GM19035 (cell line): ENCODE results near the gene CNTN4.

Source experiments
- ATAC-seq: cut with Tn5 transposase; IDR thresholded peaks from one replicate; pipeline ENCODE4 v1.9.1; 2021; ENCODE audit not compliant: unreplicated experiment

Gene CNTN4

GRCh38 chr3:2578560-2578959 lies 479.9 kb downstream of the CNTN4 start:
- ATAC-seq: no peak

GRCh38 chr3:2579206-2579605 lies 480.5 kb downstream of the CNTN4 start:
- no peak for ATAC-seq

GRCh38 chr3:2583046-2583445 lies 484.4 kb downstream of the CNTN4 start:
- ATAC-seq: no peak

GRCh38 chr3:2589336-2589969 lies 490.8 kb downstream of the CNTN4 start:
- no peak for ATAC-seq

GRCh38 chr3:2595486-2595885 lies 496.8 kb downstream of the CNTN4 start:
- no peak for ATAC-seq

- no peak for ATAC-seq
Observed at GRCh38 chr3:2597615-2598014, 498.9 kb downstream of the CNTN4 start.

- ATAC-seq: no peak
Observed at GRCh38 chr3:2599471-2599870, 500.8 kb downstream of the CNTN4 start.

GRCh38 chr3:2603692-2604289 lies 505.1 kb downstream of the CNTN4 start:
- ATAC-seq: no peak

GRCh38 chr3:2614578-2614977 lies 515.9 kb downstream of the CNTN4 start:
- no peak for ATAC-seq

- no peak for ATAC-seq
Observed at GRCh38 chr3:2615080-2615479, 516.4 kb downstream of the CNTN4 start.

GRCh38 chr3:2623436-2623835 lies 524.8 kb downstream of the CNTN4 start:
- ATAC-seq: no peak

- ATAC-seq: no peak
Observed at GRCh38 chr3:2628117-2628516, 529.5 kb downstream of the CNTN4 start.

- ATAC-seq: no peak
Observed at GRCh38 chr3:2635511-2635910, 536.8 kb downstream of the CNTN4 start.

- ATAC-seq: no peak
Observed at GRCh38 chr3:2643606-2644005, 544.9 kb downstream of the CNTN4 start.

GRCh38 chr3:2645001-2645400 lies 546.3 kb downstream of the CNTN4 start:
- ATAC-seq: no peak

- no peak for ATAC-seq
Observed at GRCh38 chr3:2650746-2651145, 552.1 kb downstream of the CNTN4 start.

GRCh38 chr3:2652386-2652785 lies 553.7 kb downstream of the CNTN4 start:
- ATAC-seq: no peak

- no peak for ATAC-seq
Observed at GRCh38 chr3:2653706-2654105, 555.0 kb downstream of the CNTN4 start.

GRCh38 chr3:2655229-2655701 lies 556.6 kb downstream of the CNTN4 start:
- no peak for ATAC-seq

GRCh38 chr3:2656806-2657777 lies 558.4 kb downstream of the CNTN4 start:
- no peak for ATAC-seq

GRCh38 chr3:2657971-2658370 lies 559.3 kb downstream of the CNTN4 start:
- ATAC-seq: no peak

- ATAC-seq: no peak
Observed at GRCh38 chr3:2659896-2660295, 561.2 kb downstream of the CNTN4 start.
